HG03558 (cell line): ENCODE data around the gene SMIM34.
"Not testable (repeated sequence)": the region's sequence is repeated elsewhere in the genome, so short reads cannot be mapped to it uniquely, and the experiment has no call there.

Experiments
- ATAC-seq: cut with Tn5 transposase; IDR thresholded peaks from one replicate; pipeline ENCODE4 v1.9.1; 2021; ENCODE audit warnings: moderate number of reproducible peaks; ENCODE audit not compliant: unreplicated experiment; ENCODE audit errors: extremely low read depth

SMIM34 gene

GRCh38 chr21:34374940-34375618 lies 48.7 kb downstream of the SMIM34 start, which contains the start of gene SMIM11:
Gene SMIM11, plus strand, starts transcription at chr21:34375507. Its CDS starts 3,998 bp downstream, at chr21:34379505.
- ATAC-seq: peak; percentile 76

DNA sequence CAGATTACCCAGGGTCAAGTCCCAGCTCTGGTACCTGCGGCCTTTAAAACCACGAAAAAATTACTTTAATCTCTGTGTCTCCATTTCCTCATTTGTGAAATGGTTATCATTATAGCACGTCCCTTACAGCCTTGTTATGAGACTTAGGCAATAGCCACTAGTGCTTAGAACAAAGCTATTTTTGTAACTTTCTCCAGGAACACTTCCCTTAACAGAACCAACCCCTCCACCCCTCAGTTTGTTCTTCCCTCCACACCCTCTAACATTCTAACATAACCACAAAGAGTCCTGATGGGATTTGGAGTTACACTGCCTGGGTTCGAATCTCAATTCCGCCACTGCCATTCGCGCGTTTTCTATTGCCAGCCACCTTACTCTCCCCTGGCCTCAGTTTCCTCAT lies 49.3 kb downstream of the SMIM34 start:
- ATAC-seq: not testable (repeated sequence)

DNA sequence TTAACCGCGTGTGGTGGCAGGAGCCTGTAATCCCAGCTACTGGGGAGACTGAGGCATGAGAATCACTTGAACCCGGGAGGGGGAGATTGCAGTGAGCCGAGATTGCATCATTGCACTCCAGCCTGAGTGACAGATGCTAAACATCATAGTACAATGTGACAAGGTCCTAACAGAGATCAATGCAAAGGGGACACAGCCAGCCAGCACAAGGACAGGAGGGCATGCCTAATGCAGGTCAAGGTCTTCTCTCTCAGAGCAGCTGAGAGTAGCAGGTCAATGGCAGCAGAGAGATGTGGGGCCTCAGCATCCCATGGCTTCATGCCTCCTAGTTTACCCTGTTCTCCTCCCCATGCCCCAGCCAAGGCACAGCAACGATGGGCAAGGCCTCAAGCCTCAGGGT lies 51.4 kb downstream of the SMIM34 start:
- no peak for ATAC-seq

- no peak for ATAC-seq
These were observed 54.0 kb downstream of the SMIM34 start for GRCh38 chr21:34369741-34370140.
